ENCODE measurements around the gene NKD1. TPM values are rescaled to one million over a fixed set of nuclear protein-coding genes. Genes with fewer than 3 reads are reported as not detected.

The NKD1 gene
- total and polyA plus RNA-seq, 4 donors = 2.3 to 14.1 (median 8.0) TPM

- TF ChIP-seq CTCF (IDR thresholded peaks at IDR 0.05; ENCODE audit: control extremely low read depth, extremely low read depth) = no peak
- WGBS, 2 donors = 84 to 95% methylated on average over 7 of the region's 7 CpGs
- DNase-seq = no peak
- no peak for ATAC-seq (ENCODE audit: insufficient read depth, low FRiP score)
- Histone ChIP-seq H3K9ac (ENCODE audit: insufficient read depth in 1 of 2, low read length in 2 of 2) (no peak overlapping the region), H3K27me3 (ENCODE audit: control insufficient read depth in 3 of 3, insufficient read depth in 3 of 3, low read length in 2 of 3) (no peaks in the 10 kb centered on the region), H3K27ac (ENCODE audit: low read depth in 1 of 2, low read length in 1 of 2) (peak overlapping the region in 1 of 2 donors; percentile 13), H3K9me3 (ENCODE audit: control insufficient read depth in 4 of 4, insufficient read depth in 3 of 4, low read length in 3 of 4) (no peaks in the 10 kb centered on the region), H3K4me3 (no peak overlapping the region), H3K36me3 (ENCODE audit: control insufficient read depth in 4 of 4, insufficient read depth in 4 of 4, low read length in 4 of 4) (peaks cover 0 to 23% (median 10%) of the 10 kb centered on the region in 4 donors), H3K4me1 (ENCODE audit: control insufficient read depth in 5 of 5, insufficient read depth in 5 of 5, low read length in 5 of 5) (peaks cover 0 to 43% (median 6%) of the 10 kb centered on the region in 5 donors)
These were observed 22.2 kb downstream of the NKD1 start for GRCh38 chr16:50570354-50570753.

DNA sequence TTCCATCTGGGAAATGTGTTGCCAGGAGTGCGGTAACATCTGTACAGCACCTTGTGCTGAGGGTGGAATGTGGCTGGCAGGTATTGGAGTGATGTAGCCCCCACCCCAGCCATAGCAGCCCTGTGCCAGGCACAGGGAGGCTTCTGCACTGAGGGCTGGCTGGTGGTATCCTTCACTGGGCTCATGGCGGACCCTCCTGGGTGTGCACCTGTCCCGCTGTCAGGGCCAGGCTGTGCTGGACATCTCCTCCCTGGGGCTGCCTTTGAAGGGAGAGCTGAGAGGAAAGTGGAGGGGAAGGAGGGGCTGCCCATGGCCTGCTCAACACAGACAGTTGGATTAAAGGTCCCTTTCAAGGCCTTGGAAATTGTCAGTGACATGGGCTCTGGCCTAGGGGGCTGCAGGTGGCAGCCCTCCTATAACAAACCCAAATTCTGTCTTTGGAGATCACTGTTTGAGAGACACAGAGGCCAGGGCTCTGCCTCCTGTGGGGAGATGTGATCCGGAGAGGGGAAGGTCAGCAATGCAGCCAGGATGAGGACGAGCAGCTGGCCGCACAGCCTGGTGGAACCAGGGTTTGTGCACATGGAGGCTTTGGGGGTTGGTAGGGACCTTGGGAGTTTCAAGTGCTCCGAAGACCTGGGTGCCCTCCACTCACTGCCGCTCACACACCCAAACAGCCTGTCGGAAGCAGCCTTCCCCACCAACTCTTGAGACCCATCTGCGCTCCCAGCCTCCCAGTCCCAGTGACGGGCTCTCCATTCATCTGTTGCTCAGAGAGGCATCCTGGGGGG lies 22.8 kb downstream of the NKD1 start:
- no peak for TF ChIP-seq CTCF (IDR thresholded peaks at IDR 0.05; ENCODE audit: control extremely low read depth, extremely low read depth)
- ATAC-seq (ENCODE audit: insufficient read depth, low FRiP score) = no peak
- no peaks in the 10 kb centered on the region for H3K27me3 ChIP-seq (ENCODE audit: control insufficient read depth in 3 of 3, insufficient read depth in 3 of 3, low read length in 2 of 3)

GRCh38 chr16:50571786-50572185 lies 23.6 kb downstream of the NKD1 start:
- H3K9ac ChIP-seq (ENCODE audit: insufficient read depth in 1 of 2, low read length in 2 of 2) = no peak overlapping the region
- peaks cover 0 to 20% (median 8%) of the 10 kb centered on the region in 4 donors for H3K36me3 ChIP-seq (ENCODE audit: control insufficient read depth in 4 of 4, insufficient read depth in 4 of 4, low read length in 4 of 4)
- no peak overlapping the region for H3K27ac ChIP-seq (ENCODE audit: low read depth in 1 of 2, low read length in 1 of 2)
- H3K4me3 ChIP-seq = no peak overlapping the region
- ATAC-seq (ENCODE audit: insufficient read depth, low FRiP score) (no peak), DNase-seq (no peak)
- H3K27me3 ChIP-seq (ENCODE audit: control insufficient read depth in 3 of 3, insufficient read depth in 3 of 3, low read length in 2 of 3) = no peaks in the 10 kb centered on the region
- TF ChIP-seq CTCF (IDR thresholded peaks at IDR 0.05; ENCODE audit: control extremely low read depth, extremely low read depth) = no peak
- no peaks in the 10 kb centered on the region for H3K9me3 ChIP-seq (ENCODE audit: control insufficient read depth in 4 of 4, insufficient read depth in 3 of 4, low read length in 3 of 4)
- peaks cover 0 to 54% (median 12%) of the 10 kb centered on the region in 5 donors for H3K4me1 ChIP-seq (ENCODE audit: control insufficient read depth in 5 of 5, insufficient read depth in 5 of 5, low read length in 5 of 5)
- 96 to 97% methylated on average over 7 of the region's 7 CpGs for WGBS, 2 donors

More for the DNA sequence above, 22.8 kb downstream of the NKD1 start:
- Histone ChIP-seq H3K4me3 (no peak overlapping the region), H3K27ac (ENCODE audit: low read depth in 1 of 2, low read length in 1 of 2) (peak overlapping the region in 1 of 2 donors; percentile 13), H3K9me3 (ENCODE audit: control insufficient read depth in 4 of 4, insufficient read depth in 3 of 4, low read length in 3 of 4) (no peaks in the 10 kb centered on the region), H3K36me3 (ENCODE audit: control insufficient read depth in 4 of 4, insufficient read depth in 4 of 4, low read length in 4 of 4) (peaks cover 0 to 23% (median 10%) of the 10 kb centered on the region in 4 donors), H3K9ac (ENCODE audit: insufficient read depth in 1 of 2, low read length in 2 of 2) (no peak overlapping the region), H3K4me1 (ENCODE audit: control insufficient read depth in 5 of 5, insufficient read depth in 5 of 5, low read length in 5 of 5) (peaks cover 0 to 50% (median 12%) of the 10 kb centered on the region in 5 donors)
- 93% methylated on average over 11 of the region's 11 CpGs for WGBS, 2 donors
- no peak for DNase-seq

Measured in lung (tissue), 12 donors.